NCI-H2029 (cell line): ENCODE results near the gene G0S2.

ENCODE experiments used
- DNase-seq: peaks from one replicate; lab custom pipeline; 2025; lab: John Stamatoyannopoulos, UW

The G0S2 gene

DNA sequence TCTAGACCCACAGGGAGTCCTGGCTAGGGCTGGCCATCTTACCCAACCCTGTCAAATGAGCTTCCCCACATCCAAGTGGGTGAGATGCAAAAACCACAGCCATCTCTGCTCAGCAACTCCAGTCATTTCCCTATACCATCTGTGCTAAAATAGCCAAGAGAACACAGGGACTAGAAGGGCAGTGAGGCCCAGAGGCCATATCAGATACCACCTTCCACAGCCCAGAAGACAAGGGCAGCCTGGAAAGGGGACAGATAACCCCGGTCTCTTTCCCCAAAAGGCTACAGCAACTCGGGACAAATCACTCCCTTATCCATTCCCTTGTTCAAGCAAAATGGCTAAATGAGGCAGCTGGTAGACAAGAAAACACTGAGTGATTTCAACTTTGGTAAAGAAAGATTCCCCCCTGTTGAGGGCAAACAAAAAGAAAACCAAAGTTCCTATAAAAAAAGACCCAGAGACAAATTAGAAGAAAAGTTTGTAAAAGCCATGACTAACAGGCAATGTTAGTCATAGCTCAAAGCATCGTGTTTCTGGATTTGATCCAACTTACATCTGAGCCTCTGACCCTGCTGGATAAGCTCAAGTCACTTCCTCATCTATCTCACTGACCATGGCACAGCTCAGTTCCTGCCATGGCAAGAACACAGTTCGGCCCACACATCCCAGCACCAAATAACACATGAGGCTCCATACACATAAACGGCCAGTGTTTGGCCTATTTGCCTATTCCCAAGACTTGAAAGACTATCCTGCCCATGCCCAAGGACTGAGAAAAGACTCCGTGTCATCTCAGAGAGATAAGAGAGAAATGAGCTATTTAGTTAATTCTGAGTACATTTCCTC lies 26.1 kb upstream of the G0S2 start:
- no peak for DNase-seq

DNA sequence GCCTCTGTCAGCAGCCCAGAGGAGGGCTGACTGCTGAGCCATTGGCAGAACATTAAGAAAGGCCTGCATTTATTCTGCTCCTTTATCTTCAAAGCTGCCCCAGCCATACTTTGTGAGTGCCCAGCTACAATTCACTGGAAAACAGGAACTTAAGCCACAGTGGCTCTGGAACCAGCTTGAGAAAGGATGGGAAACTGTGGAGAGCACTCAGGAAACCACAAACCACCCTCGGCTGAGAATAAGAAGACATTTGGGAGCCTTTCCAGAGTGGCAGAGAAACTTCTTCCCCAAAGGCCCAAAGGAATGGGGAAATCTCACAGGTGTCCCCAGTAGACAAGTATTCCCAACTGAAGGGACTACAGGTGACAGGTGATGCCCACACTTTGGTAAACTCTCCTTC lies 24.8 kb upstream of the G0S2 start:
- DNase-seq: no peak

DNA sequence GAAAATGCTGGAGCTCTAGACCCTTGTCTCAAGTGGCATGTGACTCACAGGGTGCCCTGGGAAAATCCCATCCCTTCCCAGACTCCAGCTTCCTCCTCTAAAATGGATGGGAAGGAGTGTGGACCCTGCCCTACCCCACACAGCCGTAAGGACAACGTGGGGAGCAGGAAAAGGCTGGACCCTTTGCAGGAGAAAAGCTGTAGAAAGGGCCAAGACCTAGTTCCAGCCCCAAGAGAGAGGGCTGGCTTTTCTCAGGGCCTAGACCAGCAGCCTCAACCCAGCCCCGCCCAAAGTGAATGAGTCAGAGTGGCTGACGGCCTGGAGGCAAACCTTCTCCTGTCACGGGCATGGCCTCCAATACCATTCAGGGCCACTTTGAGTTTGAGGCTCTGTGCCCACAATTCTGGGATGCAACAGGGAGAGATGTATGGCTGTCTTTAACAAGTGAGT lies 24.0 kb upstream of the G0S2 start:
- no peak for DNase-seq

DNA sequence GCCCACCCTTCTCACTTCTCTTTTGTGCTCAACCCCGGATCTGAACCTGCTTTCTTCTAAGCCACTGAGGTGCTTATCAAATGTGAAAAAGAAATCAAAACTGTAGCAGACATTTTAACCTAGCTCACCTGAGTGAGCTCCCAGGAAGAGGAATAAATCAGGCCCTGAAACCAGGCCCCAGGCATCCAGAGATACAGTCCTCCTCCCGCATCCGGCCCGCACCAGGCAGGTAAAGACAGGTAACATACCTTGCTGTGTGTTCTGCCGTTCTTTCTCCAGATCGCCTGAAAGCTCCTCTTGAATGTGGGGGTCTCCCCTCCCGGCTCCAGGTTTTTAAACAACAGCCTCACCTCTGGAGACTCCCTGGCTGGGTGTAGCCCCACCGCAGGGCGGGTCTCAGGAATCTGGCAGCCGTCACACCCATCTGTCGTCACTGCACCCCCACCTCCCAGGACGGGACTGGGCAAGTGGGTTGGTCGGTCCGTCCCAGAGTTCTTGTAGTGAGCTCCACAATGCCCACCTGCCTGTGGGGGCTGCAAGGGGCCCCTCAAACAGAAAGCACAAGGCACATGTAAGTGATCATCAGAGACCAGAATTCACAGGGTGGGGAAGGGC lies 23.0 kb upstream of the G0S2 start, which contains the start of gene LAMB3:
LAMB3 (minus strand) TSS at position 305 of the 615 bp plus-strand sequence. CDS start 1,481 bp downstream, outside the sequence.
- DNase-seq: no peak

DNA sequence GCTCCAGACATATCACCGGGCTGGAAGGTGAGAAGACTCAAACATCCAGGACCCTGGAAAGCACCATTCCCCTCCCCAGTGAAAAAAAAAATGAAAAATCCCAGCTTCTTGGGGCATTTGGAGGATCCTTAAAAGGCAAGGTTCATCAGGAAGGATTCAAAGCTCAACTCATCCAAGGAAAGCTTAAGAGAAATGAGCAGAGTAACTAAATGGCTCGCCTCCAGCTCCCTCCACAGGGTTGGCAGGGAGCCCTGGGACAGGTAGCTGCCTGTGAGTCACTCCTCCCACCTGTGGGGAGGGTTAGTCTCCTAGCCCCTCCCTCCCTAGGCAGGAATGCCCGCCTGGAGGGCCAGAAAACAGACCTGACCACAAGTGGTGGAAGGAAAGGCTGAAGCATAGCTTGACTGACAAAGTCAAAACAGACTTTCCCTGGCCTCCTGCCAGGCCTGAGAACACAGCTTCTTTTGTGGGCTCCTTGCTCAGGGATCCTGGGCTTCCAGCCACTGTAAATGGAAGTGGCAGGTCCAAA lies 22.3 kb upstream of the G0S2 start:
- DNase-seq: peak; percentile 86

DNA sequence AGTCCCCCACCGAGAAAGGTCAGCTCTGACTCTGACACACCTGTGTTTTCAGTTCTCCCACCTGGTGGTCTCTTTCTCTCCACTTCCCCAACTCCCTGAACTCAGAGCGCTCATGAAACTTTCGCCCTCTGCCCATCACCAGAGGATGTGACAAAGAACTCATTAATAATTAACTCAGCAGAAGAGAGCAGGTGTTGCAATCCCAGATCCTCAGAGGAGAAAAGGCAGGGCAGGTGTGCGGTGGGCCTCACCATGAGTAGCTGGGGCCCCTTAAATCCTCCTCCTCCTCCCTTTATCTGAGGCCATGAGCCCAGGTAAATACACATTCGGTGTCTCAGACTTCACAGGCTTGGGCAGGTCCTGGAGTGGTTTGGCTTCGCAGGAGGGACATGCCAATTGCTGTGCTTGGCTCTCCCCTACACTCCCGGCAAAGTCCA lies 21.3 kb upstream of the G0S2 start:
- DNase-seq: no peak

DNA sequence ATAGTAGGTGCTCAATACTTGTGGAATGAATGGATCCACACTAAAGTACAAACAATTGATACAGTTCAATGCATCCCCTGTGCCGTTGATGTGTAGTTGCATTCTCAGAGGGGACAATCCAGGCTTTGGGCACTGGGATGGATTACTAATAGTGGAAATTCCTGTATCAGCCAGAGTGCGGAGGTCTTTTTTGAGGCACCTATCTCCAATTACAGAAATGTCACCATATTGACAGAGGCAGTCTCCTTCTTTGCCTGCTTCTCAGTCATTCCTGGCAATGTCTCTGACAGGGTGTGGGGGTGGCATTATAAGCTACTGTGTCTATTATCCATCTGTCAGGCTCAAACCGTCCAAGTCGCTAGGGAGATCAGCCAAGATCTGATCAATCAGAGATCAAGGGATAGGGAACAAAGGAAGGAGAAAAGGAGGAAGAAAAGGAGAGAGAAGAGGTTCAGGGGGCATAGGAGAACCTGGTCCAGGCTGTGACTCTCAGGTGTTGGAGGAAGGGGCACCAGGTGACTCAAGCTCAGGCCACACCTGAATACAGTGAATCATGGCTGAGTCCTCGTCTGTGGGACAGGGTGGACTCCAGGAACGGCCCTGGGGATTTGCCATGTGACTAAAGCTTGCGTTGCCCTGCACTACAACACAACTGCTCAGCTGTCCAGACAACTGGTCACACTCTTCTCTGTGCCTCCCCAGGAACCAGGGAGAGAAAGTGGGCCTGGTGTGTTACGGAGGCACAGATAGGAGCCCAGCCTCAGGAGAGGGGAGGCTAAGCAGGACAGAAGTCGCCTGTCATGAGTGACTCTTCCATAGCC lies 19.6 kb upstream of the G0S2 start:
- DNase-seq: no peak

DNA sequence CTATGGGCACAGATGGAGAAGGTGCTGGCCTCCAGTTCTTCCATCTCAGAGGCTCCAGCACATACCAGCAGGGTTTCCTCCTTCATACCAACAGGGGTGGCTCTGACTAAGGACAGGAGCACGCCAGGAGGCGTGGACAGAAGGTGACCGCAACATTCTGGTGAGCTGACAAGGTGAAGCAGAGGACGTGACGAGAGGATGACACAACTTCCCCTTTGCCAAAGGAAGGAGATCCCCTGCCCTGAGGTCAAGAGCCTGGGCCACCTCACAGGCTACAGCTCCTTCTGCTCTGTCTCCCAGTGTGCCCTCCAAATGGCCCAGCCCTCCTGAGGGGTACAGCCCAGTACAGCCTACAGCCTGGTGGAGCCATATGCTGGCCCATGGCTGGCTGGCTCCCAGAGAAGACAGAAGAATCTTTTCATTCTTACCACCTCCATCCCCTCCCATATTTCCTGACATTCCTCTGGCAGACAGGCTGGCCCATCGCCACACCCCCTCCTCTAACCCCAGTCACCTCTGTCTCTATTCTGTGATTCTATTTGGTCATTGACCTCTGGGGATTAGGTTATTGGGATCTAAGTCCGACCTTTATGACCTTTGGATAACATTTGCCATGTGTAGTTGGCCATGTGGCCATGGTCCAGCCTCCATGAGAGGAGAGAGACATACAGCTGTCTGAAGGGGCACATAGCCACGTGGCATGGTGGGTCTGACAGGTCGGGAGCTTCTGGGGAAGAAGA lies 17.9 kb upstream of the G0S2 start:
- no peak for DNase-seq

DNA sequence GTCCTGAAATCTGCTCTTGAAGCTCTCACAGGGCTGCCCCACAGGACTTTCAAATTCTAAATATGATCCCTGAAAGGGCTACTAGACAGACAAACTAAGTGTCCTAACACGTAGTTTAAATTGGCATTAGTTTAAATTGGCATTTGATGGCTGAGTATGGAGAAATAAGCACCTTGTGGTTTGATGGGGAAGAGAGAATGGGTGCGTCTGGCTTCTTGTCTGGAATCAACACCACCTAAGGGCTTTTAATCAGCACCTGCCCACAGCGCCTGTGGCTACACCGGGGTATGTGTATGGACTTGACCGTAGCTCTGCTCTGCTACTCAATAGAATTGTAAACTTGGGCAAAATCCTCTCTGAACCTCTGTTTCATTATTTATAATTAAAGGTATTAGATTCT lies 17.3 kb upstream of the G0S2 start:
- DNase-seq: no peak

DNA sequence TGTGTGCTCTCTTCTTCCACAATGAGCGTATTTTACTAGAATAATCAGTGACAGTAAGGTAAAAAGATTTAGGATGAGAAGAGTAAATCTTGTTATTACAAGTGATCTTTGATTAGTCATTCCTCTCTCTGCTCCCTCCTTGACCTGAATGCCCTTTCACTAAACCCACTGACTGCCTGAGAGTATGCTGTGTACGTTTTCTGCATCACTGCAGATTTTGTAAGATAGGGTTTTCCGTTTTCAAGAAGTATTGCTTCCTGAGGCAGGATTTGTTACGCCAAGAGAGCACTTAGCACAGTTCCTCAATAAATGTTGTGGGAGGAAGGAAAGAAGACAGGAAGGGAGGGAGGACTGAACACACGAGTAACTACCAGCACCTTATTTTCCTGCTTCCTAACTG lies 15.3 kb upstream of the G0S2 start:
- DNase-seq: no peak

DNA sequence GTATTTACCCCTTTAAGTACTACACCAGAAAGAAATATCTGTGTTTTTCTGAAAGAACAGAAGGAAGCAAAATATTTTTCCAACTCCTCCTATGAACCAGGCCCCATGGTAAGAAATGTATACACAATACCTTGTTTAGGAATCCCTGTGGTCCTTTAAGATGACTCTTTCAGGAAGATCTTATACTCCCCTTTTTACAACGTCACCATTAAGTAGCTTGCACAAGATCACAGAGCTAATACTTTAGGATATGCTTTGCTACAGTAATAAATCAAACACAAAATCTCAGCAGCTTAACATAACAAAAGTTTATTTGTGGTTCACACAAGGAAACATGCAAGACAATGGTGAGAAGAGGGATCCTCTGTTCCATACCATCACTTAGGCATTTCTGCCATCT lies 14.1 kb upstream of the G0S2 start:
- no peak for DNase-seq

DNA sequence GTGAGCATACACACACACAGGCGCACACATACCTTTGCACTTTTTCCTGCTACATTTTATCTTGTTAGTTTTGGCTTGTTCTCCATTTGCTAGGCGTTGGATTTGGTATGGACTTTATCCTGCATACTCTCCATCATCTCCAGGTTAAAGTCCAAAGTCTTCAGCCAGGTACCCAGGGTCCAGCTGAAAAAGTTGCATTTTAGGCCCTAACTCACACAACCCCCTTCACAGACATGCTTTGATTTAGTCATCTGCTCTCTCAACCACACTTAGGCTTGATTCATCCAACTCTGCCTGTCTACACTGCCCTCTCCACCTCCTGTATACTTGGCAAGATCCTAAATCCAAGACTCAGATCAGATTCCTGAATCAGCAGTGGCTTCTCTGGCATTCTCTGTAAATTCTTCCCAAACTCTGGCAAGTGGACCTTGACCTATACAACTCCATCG lies 12.3 kb upstream of the G0S2 start:
- no peak for DNase-seq

DNA sequence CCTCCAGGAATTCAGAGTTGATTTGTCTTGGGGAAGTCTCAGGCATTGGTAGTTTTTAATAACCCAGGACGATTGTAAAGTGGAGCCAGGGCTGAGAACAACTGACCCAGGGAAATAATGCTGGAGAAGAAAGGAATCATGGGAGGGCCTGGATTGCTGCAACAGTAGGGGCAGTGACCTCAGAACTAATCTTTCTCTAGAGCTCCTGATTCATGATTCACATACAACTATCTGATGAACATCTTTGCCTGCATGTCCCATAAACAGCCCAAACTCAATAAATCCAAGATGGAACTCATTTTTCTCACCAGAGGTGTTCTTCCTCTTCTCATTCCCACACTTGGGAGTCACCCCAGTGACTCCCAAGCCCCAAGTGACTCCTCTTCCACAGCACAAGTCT lies 8.1 kb upstream of the G0S2 start:
- DNase-seq: no peak

DNA sequence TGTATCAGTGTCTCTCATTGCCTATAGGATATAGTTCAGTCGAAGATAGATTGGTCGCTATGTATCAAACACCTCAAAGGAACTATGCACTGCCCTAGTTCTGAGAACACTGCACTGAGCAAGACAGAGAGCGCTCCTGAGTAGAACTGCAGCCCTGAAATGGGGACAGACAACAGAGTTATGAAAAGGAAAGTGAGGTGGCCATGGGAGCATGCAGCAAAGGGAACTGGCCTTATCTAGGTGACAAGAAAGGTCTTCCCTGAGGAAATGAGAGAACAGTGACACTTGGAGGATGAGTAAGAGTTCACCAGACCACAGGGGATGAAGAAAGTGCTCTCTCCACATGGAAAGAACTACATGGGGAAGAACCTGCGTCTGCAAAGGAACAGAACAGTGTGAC lies 7.5 kb upstream of the G0S2 start:
- DNase-seq: no peak

DNA sequence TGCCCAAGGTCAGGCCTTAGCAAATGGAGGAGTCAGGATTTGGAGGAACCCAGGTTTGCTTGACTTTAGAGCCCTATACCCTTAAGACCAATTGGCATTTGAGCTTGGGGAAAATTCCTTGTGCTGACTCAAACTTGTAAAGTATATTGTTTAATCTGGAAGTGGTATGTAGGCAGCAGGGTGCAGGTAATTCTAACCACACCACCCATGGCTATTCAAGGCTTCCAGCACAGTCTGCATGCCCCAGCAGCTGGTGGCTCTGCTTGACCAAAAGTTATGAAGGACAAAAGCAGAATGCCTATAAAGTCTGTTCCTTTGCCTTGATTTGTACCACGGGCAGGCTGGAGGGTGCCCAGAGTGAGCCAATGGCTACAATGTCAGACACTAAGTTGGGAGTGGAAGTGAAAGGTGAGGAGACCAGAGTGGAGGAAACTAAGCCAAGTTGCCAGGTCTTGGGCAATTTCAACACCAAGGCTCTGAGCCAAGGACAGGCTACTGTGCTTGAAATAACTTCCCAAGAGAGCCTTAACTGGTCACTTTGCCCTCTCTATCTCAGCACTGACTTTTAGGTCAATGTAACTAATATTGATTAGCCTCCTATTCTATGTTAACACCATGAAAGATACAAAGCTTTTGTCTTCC lies 4.7 kb upstream of the G0S2 start:
- no peak for DNase-seq

DNA sequence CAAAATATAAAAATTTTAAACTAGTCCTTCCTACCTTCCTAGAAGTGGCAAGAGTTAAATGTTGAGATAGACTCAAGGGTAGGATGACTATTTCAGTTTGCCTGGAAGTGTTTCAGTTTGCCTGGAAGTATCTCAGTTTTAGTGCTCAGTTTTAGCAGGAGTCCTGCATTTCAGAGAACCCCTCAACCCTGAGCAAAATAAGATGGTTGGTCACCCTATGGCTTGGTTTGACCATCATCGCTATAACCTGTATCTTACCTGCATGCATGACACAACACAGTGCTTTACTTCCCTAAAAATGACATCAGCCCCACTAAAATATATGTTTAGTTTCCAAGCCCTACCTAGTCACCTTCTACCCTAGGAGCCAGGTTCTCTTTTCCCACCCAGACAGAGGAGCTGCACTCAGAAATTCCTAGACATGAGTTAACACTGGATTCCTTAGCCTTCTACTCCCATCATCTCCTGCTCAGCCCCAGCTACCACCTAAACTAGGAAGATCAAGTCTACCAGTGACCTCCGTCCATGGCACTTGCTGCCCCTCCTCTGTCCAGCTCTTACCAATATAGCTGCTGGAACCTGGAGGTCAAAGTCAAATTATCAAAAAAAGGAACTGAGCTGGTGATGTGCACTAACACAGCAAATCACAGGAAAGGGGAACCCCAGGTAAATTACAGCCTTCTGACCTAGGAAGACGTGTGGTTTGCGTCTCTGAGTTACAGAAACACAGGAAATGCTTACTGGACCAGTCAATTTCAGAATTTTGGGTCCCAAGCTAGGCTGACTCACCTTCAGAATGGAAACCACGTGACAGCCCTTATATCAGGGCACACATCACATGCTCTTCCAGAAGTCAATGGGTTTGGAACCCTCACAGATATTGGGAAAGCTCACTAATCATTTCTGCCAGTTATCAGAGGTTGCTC lies 2.2 kb upstream of the G0S2 start:
- DNase-seq: no peak

DNA sequence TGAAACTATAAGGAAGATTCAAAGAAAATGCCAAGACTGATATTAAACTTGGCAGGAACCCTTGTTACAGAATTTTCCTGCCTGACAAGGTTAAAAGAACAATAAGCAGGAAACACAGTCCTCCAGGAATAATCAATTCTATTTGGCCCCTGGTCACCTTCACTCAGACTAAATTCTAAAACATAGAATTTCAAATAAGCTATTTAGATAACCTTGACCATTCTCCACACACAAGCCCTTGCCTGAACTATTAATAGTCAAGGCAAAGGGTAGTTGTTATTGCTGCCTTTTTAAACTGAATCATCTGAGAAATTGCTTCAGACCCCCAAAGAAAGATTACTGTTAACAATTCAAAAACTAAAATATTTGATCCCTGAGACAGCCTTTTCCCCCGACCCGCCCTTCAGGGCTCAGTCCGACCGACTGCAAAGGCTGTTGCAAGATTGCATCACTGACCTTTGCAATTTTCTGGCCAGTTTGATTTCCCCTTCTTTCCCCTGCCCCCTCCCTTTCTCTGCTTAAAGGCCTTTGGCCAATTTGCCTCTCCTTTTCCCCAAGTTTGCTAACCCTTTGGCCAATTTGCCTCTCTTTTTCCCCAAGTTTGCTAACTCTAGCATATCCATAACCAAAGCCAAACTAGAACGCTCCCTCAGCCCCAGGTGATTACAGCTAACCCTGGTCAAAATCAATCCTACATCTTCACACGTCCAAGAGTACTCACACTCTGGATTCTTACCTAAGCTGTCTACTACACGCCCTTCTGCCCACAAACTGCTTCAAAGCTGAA lies 1.4 kb upstream of the G0S2 start:
- DNase-seq: no peak

DNA sequence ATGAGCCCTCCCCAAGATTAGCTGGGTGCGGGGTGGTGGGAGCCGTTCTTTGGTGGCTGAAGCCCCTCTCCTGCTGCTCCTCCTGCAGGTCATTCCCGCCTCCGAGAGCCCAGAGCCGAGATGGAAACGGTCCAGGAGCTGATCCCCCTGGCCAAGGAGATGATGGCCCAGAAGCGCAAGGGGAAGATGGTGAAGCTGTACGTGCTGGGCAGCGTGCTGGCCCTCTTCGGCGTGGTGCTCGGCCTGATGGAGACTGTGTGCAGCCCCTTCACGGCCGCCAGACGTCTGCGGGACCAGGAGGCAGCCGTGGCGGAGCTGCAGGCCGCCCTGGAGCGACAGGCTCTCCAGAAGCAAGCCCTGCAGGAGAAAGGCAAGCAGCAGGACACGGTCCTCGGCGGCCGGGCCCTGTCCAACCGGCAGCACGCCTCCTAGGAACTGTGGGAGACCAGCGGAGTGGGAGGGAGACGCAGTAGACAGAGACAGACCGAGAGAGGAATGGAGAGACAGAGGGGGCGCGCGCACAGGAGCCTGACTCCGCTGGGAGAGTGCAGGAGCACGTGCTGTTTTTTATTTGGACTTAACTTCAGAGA lies 448 bp downstream of the G0S2 start:
- no peak for DNase-seq
